Suppressor macrophage treated with lipopolysaccharide for 4 hours (primary cell): ENCODE measurements around the gene DPH2.
A peak's percentile ranks its signal among the peaks of the same experiment; 100 is the strongest.

Source experiments
- DNase-seq: peaks from one replicate; pipeline ENCODE4 v3.0.0-alpha.2; 2020

The DPH2 gene

DNA sequence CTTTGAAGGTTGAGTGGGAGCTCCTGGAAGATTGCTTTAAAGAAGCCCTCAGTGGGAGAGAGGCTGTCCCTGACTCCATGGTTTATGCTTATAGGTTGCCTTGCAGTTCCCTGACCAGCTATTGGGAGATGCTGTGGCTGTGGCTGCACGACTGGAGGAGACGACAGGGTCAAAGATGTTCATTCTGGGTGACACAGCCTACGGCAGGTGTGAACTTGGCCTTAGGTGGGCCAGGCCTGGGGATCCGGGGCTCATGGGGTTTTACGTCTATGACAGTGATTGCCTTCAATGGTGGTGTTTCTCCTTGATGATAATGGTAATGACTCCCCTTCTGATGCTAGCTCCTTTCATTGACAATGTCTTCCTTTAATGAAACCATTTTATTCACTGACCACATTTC lies 692 bp downstream of the DPH2 start:
- no peak for DNase-seq

DNA sequence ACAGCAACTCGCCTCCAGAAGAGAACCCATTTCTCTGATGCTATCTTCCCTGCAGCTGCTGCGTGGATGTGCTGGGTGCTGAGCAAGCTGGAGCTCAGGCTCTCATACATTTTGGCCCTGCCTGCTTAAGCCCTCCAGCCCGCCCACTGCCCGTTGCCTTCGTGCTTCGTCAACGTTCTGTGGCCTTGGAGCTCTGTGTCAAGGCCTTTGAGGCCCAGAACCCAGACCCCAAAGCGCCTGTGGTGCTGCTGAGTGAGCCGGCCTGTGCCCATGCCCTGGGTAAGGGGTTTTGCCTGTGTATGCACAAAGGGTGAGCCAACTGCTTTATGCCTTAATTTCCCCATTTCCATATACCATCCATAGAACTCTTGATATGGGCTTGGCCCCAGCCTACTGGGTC lies 1.1 kb downstream of the DPH2 start:
- DNase-seq: no peak

DNA sequence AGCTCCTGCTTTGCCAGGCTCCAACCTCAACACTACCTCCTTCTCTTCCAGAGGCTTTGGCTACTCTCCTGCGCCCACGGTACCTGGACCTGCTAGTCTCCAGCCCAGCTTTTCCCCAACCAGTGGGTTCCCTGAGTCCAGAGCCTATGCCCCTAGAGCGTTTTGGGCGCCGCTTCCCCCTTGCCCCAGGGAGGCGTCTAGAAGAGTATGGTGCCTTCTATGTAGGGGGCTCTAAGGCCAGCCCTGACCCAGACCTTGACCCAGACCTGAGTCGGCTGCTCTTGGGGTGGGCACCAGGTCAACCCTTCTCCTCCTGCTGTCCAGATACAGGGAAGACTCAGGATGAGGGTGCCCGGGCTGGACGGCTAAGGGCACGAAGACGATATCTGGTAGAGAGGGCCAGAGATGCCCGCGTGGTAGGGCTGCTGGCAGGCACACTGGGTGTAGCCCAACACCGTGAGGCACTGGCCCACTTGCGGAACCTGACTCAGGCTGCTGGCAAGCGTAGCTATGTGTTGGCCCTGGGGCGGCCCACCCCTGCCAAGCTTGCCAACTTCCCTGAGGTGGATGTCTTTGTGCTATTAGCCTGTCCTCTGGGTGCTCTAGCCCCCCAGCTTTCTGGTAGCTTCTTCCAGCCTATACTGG lies 1.6 kb downstream of the DPH2 start:
- DNase-seq: no peak

DNA sequence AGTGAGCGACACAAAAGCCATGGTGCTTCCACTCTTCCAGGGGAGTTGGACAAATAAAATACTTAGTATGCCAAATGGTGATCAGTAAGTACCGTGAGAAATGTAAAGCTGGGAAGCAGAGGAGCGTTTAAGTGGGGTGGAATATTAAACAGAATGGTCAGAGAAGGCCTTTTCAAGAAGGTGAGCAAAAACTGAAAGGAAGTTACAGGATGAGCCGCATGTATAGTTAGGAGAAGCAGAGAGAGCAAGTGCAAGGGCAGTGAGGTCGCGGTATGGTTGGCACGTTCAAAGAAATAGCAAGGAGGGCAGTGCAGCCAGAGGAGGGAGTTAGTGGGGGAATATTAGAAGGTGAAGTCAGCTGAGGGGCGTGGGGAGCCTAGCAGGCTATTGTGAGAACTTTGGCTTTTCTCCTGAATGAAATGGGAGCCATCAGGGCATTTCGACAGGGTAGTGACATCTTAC lies 4.2 kb downstream of the DPH2 start:
- DNase-seq: no peak

DNA sequence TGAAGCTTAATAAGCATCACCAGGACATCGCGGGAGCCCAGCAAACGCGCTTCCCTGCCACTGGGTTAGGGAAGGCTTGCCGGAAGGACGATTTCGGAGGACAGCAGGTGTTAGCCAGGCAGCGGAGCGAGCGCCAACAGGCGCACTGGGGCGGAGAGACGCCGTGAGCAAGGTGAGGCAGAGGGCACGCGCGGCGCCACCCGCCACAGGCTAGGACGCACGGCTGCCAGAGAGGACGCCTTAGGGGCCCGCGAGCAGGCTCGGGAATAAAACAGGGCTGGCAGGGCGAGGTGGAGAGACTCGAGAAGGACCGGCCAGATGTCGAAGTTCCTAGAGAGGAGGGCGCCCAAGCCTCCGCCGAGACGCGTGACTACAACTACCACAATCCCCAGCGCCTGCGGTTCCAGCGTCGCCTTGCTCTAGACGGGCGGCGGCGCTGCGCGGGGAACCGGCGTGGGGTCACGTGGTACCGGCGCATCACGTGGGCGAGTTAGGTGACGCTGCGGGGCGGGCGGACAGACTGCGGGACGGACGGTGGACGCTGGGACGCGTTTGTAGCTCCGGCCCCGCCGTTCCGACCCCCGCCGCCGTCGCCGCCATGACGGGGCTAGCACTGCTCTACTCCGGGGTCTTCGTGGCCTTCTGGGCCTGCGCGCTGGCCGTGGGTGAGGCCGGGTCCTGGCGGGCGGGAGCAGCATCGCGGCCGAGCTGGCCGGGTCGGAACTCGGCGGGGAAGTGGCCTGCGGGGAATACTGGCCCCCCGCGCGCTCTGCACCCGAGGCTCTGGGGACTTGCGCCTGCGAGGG lies 4.8 kb downstream of the DPH2 start, which contains the start of gene ATP6V0B:
ATP6V0B (plus strand) TSS at position 518 of the 806 bp plus-strand sequence; CDS start at position 599, 81 bp downstream.
- peak; percentile 98 for DNase-seq

DNA sequence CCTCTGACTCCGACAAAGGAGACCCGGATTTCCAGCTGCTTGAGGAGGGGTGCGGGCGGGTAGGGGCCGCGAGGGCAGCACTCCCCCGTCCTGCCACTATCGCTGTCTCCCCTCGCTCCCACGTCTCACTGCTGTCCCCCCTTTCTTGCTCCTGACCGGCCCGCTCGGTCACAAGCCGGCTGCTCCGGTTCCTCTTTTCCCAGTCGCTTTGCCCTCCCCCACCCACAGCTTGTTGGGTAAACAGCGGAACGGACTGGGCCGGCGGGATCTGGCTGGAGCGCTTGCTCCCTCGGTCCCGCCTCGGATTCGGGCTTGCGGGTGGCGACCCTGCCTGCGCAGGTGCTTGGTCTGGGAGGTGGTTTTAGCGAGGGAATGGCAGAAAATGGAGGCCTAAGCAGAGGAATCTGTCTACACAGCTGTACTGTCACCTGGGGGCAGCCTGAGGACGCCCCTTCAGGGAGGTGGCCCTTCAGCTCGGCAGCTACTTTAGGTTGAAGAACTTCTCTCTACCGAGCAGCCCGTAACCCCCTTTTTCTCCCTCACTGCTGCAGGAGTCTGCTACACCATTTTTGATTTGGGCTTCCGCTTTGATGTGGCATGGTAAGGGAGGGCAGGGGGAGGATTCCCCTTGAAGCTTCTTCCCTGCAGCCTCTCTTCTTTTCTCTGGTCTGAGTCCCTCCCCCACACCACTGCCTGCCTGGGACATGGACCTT lies 5.6 kb downstream of the DPH2 start:
- DNase-seq: peak; percentile 88

DNA sequence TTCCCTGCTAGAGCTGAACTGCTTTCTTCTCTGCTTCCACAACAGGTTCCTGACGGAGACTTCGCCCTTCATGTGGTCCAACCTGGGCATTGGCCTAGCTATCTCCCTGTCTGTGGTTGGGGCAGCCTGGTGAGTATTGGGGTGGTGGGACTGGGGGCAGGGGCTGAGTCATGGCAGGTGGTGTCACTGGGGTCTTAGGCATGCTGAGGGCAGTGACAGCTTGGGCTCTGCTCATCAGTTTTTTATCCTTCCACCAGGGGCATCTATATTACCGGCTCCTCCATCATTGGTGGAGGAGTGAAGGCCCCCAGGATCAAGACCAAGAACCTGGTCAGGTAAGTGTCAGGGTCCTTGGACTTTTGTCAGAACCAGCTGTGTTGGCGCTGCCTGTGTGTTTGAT lies 6.2 kb downstream of the DPH2 start:
- no peak for DNase-seq

DNA sequence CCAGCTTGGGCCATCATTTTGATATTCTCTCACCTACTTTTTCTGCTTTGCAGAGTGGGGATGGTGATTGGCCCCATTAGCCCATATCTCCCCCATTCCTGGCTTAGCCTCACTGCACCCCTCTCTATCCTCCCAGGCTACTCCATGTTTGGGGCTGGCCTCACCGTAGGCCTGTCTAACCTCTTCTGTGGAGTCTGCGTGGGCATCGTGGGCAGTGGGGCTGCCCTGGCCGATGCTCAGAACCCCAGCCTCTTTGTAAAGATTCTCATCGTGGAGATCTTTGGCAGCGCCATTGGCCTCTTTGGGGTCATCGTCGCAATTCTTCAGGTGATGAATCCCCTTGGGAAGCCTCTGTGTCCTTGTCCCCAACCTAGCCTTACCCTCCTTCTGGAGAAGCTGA lies 7.1 kb downstream of the DPH2 start:
- DNase-seq: no peak

DNA sequence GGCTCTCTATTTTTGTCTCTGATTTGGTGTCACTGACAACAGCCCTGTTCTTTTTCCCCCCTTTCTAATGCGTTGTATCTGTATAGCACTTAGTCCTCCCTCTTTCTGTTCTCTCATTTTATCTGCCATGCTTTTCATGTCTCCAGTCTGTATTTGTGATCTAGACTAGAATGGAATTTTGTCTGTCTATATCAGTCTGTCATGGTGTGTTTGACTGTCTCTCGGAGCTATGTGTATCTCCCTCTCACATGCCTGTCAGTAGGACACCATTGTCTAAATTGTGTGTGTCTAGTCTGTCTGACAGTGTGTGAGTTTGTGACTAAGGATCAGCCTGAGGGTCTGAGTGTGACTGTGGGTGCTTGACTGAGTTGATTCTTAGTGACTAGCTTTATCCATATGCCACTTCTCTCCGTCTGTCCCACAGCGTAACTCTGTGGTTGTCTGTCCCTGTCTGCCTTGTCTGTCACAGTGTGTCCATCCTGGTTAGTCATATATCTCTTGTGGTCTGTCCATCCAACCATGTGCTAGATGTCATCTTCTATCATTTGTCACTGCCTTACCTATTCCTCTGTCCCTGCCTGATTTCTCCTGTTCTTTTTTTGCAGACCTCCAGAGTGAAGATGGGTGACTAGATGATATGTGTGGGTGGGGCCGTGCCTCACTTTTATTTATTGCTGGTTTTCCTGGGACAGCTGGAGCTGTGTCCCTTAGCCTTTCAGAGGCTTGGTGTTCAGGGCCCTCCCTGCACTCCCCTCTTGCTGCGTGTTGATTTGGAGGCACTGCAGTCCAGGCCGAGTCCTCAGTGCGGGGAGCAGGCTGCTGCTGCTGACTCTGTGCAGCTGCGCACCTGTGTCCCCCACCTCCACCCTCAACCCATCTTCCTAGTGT lies 7.8 kb downstream of the DPH2 start:
- peak; percentile 27 for DNase-seq

DNA sequence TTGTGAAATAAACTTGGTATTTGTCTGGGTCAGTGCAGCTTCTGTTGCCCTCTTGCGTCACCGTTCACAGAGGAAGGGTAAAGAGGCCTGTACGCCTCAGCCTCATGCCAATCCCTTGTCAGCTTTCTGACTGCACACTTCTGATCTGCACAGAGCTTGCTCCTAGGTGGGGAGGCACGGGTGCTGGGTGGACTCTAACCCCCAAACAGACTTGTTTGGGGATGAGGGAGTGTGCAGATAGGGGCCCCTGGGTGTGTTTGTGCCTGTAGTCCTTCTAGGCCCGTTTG lies 8.4 kb downstream of the DPH2 start:
- DNase-seq: peak; percentile 7

DNA sequence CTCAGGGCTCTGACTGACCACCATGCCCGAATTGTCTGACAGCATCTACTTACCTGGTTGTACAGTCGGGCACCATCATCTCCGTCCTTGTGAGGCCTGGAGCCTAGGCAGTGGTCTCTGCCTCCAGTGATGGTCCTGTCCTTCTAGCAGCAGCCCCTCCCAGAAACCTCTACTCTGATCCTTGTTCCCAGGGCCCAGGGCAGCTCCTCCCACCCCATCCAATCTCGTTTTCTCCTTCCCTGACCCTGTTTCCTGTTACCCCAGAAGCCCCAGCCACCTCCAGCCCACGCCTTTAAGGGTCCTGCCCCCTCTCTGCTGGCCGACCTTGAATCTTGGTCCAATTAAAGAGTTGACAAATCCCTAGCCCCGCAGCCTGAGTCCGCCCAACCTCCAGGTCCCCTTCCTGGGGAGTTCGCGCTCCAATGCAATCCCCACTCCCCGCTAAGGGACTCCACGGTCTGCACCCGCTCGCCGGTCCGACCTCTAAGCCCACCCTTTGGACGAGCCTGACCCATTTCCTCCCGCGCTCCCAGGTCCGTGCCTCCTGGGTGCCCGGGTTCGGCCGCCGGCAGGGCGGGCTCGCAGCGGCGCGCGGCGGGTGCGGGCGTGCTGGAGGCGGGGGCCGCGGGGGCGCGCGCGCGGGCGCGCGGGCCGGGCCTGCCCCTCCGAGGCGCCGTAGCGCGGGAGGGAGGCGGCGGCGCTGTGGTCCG lies 8.9 kb downstream of the DPH2 start, which contains the start of gene B4GALT2:
B4GALT2 (plus strand) TSS at position 660 of the 710 bp plus-strand sequence. CDS start 1,951 bp downstream, outside the sequence.
- peak; percentile 26 for DNase-seq

DNA sequence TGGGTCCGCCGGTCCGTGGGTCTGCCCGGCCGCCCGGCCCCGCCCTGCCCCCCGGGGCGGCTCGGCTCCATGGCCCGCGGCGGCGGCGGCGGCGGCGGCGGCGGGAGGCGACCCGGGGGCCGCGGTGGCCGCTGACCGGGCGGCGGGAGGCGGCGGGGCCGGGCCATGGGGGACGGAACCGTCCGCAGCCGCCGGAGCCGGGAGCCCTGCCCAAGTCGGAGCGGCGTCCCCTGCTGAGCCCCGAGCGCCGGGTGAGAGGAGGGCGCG lies 9.4 kb downstream of the DPH2 start:
- no peak for DNase-seq

DNA sequence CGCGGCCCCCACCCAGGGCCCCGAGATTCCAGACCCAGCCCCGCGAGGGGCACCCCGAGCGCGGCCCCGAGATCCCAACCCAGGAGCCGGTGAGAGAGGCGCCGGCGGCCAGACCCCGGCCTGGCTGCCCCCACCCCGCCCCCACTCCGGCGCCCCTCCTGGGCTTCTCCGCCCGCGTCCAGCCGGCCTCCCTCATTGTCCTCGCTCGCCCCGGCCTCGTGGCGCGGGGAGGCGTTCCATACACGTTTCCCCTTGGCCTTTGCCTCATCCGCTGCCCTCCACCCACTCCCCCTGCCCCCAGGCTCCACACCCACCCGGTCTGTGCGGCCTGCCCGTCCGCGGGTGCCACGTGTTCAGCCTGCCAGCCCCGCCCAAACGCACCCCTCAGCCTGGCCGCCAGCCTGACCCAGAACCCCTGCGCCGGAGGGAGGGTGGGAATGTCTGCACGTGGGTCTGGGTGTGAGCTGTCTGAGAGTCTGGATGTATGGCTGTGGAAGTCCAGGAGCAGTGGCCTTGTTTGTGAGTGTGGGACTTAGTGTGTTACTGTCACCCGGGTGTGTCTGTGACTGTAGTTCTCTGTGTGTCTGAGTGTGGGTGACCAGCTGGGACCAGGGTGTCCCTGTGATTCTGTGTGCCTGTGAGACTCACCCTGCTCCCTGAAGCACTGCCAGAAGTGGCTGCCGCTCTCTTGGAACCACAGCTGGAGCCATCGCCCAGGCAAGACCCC lies 9.9 kb downstream of the DPH2 start:
- DNase-seq: peak; percentile 14

DNA sequence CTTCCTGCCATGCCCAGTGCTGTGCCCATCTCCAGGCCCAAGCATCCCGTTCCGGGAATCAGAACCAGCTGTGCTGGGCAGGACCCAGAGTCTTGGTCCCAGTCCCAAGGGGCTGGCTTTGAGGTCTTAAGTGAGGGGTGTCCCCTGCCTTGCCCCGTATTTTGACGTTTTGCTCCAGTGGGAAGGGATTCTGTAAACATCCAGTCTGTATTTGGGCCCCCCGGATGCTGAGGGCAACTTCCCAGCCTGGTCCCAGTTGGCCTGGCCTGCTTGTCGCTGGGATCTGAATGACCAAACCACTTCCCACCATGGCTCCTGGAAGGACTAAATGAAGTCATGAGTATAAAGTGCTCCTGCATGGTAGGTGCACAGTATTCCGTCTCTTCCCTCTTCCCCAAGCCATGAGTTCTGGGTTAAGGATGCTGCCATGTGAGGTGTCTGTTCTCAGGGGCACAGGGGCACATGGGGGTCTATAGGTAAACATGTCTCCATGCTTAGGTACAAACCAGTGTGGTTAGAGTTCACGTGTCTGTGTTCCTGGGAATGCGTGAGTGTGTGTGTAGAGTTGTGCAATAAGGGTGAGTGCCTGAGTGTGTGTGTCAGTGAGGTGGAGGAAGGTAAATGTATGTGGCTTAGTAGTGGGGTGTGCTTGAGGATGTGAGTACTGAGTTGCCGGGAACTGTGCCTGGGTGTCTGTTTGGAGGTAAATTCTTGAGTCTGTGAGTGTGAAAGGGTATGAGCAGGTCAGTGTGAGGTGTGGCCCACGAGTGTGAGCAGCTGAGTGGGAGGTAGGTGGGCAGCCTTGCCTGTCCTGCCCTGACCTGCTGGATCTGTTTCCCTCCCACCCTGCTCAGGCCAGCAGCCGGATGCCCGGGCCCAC lies 10.7 kb downstream of the DPH2 start:
- DNase-seq: no peak

DNA sequence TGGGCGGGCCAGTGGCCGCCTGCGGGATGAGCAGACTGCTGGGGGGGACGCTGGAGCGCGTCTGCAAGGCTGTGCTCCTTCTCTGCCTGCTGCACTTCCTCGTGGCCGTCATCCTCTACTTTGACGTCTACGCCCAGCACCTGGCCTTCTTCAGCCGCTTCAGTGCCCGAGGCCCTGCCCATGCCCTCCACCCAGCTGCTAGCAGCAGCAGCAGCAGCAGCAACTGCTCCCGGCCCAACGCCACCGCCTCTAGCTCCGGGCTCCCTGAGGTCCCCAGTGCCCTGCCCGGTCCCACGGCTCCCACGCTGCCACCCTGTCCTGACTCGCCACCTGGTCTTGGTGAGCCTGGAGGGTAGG lies 11.3 kb downstream of the DPH2 start:
- DNase-seq: no peak

DNA sequence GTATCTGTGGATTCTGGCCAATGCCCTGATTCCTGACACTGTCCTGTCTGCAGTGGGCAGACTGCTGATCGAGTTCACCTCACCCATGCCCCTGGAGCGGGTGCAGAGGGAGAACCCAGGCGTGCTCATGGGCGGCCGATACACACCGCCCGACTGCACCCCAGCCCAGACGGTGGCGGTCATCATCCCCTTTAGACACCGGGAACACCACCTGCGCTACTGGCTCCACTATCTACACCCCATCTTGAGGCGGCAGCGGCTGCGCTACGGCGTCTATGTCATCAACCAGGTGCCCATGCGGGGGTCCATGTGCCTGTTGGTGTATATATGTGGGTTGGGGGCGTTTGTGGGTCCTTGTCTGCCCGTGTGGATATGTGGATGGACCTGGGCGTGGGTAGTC lies 11.8 kb downstream of the DPH2 start:
- no peak for DNase-seq

DNA sequence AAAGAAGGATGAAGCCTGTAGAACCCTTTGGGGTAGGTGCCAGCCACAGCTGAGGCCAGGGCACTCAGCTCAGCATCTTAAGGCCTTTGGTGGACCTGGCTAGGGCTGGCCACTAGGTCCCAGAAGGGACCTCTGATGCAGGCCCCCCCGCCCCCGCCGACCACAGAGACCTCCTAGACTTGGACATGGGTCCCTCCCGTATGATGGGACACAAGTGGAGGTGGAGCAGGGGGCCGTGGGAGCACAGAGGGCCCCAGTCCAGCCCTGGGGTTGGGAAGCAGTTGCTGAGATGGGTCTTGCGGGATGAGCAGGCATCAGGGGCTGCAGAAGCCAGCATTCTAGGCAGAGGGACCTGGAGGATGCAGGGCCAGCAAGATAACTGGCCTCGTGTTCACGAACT lies 12.4 kb downstream of the DPH2 start:
- DNase-seq: no peak

DNA sequence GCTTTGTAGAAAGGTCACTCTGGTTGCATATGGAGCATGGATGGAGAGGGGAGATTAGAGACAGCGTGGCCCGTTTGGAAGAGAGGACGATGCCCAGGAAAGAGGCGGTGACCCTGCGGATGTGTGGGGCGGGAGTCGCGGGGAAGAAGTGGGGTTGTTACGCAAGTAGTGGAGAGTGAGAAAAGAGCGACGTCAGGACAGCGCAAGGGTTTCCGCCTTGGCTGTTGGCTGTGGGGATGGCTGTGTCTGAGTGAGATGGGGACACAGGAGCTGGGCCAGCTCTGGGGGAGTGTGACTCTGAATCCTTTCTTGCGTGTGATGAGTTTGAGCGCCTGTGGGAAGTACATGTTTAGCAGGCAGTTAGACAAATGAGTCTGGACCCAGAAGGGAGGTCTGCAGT lies 13.0 kb downstream of the DPH2 start:
- DNase-seq: peak; percentile 50

DNA sequence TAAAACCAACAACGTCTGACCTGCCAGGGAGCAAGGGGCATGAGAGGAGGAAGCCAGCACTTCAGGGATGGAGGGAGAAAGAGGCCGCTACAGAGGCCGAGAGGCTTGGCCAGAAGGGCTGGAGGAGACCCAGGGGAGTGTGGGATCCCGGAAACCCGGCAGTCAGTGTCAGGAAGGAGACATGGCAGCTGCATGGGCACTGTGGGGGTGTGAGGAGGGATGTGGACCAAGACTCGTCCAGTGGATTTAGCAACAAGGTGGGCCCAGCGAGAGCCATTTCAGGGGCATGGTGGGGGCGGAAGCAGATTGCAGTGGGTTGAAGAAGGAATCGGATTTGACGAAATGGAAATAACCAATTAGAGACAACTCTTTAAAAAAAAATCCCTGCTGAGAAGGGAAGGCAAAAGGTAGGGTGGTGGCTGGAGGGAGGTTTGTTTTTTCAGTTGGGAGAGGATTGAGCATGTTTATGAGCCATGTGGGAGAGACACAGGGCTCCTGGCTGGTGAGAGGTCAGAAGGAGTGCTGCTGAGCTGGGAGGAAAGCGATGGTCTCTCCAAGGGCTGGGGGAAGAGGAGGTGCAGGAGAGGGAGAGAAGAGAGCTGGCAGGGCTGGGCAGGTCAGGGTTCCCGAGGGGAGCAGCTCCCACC lies 13.6 kb downstream of the DPH2 start:
- no peak for DNase-seq

DNA sequence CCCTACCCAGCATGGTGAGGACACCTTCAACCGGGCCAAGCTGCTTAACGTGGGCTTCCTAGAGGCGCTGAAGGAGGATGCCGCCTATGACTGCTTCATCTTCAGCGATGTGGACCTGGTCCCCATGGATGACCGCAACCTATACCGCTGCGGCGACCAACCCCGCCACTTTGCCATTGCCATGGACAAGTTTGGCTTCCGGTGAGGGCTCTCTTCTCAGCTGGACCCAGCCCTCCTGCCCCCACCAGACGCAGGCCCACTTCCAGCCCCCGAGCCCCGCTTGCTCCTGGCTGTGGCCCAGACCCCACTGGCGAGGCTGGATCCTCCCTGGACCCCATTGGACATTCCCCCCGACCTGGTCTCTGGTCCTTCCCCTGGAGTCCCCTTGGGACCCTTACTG lies 15.0 kb downstream of the DPH2 start:
- no peak for DNase-seq
